GM21619 (cell line): ENCODE measurements around the gene YPEL2.
"Not testable (repeated sequence)": the region's sequence is repeated elsewhere in the genome, so short reads cannot be mapped to it uniquely, and the experiment has no call there.

Experiments
- ATAC-seq: cut with Tn5 transposase; IDR thresholded peaks from one replicate; pipeline ENCODE4 v1.9.1; 2021; ENCODE audit not compliant: unreplicated experiment

YPEL2 gene

GRCh38 chr17:59375857-59376256 is 44.4 kb downstream of the YPEL2 start:
- no peak for ATAC-seq

GRCh38 chr17:59376506-59376905 is 45.1 kb downstream of the YPEL2 start:
- ATAC-seq, result no peak

GRCh38 chr17:59377410-59377809 is 46.0 kb downstream of the YPEL2 start:
- no peak for ATAC-seq

GRCh38 chr17:59378675-59379074 is 47.2 kb downstream of the YPEL2 start:
- no peak for ATAC-seq

GRCh38 chr17:59380474-59380873 is 49.0 kb downstream of the YPEL2 start:
- ATAC-seq, result no peak

GRCh38 chr17:59381716-59382570 is 50.5 kb downstream of the YPEL2 start:
- no peak for ATAC-seq

- ATAC-seq, result no peak
These were observed 52.4 kb downstream of the YPEL2 start for GRCh38 chr17:59383893-59384292.

GRCh38 chr17:59387351-59388068 is 56.1 kb downstream of the YPEL2 start:
- ATAC-seq, result no peak

- ATAC-seq, result no peak
These were observed 56.7 kb downstream of the YPEL2 start for GRCh38 chr17:59388069-59388556.

- ATAC-seq, result no peak
These were observed 57.6 kb downstream of the YPEL2 start for GRCh38 chr17:59389066-59389465.

GRCh38 chr17:59391021-59391420 is 59.6 kb downstream of the YPEL2 start:
- no peak for ATAC-seq

- no peak for ATAC-seq
These were observed 61.7 kb downstream of the YPEL2 start for GRCh38 chr17:59392973-59393679.

- not testable (repeated sequence) for ATAC-seq
These were observed 62.4 kb downstream of the YPEL2 start for GRCh38 chr17:59393742-59394410.

- no peak for ATAC-seq
These were observed 64.8 kb downstream of the YPEL2 start for GRCh38 chr17:59396134-59396826.

GRCh38 chr17:59397316-59398073 is 66.0 kb downstream of the YPEL2 start:
- no peak for ATAC-seq

GRCh38 chr17:59399914-59400313 is 68.5 kb downstream of the YPEL2 start:
- ATAC-seq, result no peak

- ATAC-seq, result no peak
These were observed 69.4 kb downstream of the YPEL2 start for GRCh38 chr17:59400858-59401257.

GRCh38 chr17:59401274-59401673 is 69.8 kb downstream of the YPEL2 start:
- no peak for ATAC-seq

- no peak for ATAC-seq
These were observed 70.3 kb downstream of the YPEL2 start for GRCh38 chr17:59401725-59402124.

- ATAC-seq, result no peak
These were observed 71.3 kb downstream of the YPEL2 start for GRCh38 chr17:59402760-59403159.
